Right lobe of liver (tissue), 4 donors: ENCODE data around the gene MXI1.

Source experiments
- POLR2A ChIP-seq: fragments of 450-650 bp; IDR thresholded peaks from one replicate; pipeline ENCODE4 v1.6.1; 2017; ENCODE audit warnings: antibody characterized with exemption, mild to moderate bottlenecking
- TF ChIP-seq, protein P1 (sequence below), 4 donors: fragments of 200-600 bp in 3 of 4; fragments of 450-650 bp in 1 of 4; IDR thresholded peaks; one replicate each; pipeline versions ENCODE4 v1.5.1 to v1.8.0; 2016 to 2022; ENCODE audit warnings: antibody characterized with exemption in 4 of 4, mild to moderate bottlenecking in 2 of 4
- donor health status: DM: no; HTN: no; CAD: no.
- donor health status: DM: no; HTN: no; CAD: no.
- donor health status: DM: no; HTN: yes; CAD: no.

DNA sequence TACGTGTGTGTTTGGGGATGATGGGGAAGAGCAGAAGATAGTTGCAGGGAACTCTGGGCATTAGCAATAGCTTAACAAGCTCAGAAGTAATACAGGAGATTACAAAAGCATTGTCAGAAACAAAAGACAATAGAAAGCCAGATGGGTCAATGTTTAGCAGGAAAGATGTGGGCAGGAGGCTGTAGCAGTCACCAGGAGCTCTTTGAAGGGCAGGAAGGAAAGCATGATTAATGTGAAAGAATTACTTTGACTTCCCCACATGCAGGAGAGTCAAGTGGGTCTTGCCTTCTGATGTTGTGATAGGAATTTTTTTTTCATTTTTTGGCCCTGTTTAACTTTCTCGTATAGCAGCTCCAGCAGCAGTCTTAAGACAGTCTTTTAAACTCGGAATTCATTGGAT, 103.3 kb downstream of the MXI1 start:
- TF ChIP-seq POLR2A, result no peak
- TF ChIP-seq, protein P1, sequence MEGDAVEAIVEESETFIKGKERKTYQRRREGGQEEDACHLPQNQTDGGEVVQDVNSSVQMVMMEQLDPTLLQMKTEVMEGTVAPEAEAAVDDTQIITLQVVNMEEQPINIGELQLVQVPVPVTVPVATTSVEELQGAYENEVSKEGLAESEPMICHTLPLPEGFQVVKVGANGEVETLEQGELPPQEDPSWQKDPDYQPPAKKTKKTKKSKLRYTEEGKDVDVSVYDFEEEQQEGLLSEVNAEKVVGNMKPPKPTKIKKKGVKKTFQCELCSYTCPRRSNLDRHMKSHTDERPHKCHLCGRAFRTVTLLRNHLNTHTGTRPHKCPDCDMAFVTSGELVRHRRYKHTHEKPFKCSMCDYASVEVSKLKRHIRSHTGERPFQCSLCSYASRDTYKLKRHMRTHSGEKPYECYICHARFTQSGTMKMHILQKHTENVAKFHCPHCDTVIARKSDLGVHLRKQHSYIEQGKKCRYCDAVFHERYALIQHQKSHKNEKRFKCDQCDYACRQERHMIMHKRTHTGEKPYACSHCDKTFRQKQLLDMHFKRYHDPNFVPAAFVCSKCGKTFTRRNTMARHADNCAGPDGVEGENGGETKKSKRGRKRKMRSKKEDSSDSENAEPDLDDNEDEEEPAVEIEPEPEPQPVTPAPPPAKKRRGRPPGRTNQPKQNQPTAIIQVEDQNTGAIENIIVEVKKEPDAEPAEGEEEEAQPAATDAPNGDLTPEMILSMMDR (IDR thresholded peaks at IDR 0.05), result no peak
